ENCODE measurements around the gene RERE. TPM values are rescaled to one million over a fixed set of nuclear protein-coding genes. Genes with fewer than 3 reads are reported as not detected.

RERE gene
- polyA plus RNA-seq, 1 of the 3 experiments (the other 2 are of a cell fraction), result 8.1 TPM

DNA sequence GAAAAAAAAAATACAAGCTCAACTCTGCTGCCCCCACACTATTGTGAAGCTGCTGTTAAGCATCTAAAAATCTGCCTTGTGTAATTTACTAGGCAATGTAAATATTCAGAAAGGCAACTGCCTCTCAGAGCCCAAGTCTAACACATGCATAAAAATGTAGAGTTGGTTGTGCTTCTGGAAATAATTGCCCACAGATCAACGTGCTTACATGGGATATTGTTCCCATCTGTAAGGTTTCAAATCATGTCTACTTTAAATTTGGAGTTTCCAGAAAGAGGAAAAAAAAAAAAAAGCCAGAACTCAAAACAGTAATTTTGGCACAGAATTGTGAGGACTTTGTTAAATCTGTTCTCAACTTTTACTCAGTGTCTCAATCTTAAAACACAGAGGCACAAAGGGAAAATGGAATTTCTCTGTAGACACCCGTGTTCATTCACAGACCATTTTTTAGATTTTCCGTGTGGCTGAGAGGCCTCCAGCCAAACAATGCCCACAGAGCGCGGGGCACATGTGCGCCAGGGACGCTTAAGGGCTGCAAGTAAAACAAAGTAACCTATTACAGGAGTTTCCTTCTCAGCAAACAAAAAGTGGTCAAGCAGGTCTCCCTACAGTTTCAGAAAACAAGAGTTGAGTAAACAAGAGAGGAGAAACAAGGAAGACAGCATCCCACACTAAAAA, 115.5 kb downstream of the RERE start:
- DNase-seq, result peak; percentile 33
- Histone ChIP-seq H3K4me1 (ENCODE audit: control insufficient read depth in 1 of 2, insufficient read depth in 2 of 2, low read depth in 1 of 2, low read length in 1 of 2) (peaks cover 23 to 38% of the 10 kb centered on the region in 2 experiments; a peak in 3 of 4 replicates), H3F3A (replicated peaks; ENCODE audit: insufficient read depth) (peaks cover 48% of the 10 kb centered on the region), H3K9ac (peak overlapping the region; percentile 72), H3K79me2 (ENCODE audit: insufficient read depth) (peaks cover 58% of the 10 kb centered on the region), H4K20me1 (ENCODE audit: insufficient read depth) (peaks cover 30% of the 10 kb centered on the region), H2AFZ (ENCODE audit: low read depth) (no peak overlapping the region; the same call in 1 of the 2 replicates), H3K4me3 (ENCODE audit: low read depth in 2 of 2, low read length in 1 of 2) (peak overlapping the region; percentile 51 to 64), H3K4me2 (peak overlapping the region; percentile 68), H3K27me3 (ENCODE audit: insufficient read depth) (no peaks in the 10 kb centered on the region), H3K9me3 (no peaks in the 10 kb centered on the region), H3K36me3 (replicated peaks in 1 of 2; ENCODE audit: control insufficient read depth in 1 of 2, insufficient read depth in 2 of 2, low read length in 1 of 2) (no peaks in the 10 kb centered on the region), H3K27ac (ENCODE audit: low read depth in 2 of 2, low read length in 1 of 2) (peak overlapping the region; percentile 73 to 93), H3K9me2 (no peaks in the 10 kb centered on the region)
- CTCF ChIA-PET, result interaction anchor here (1.1 to 6.5 kb wide), 9 partner anchors 17 to 726 kb away, joined by 3 to 39 read pairs (median 5); no protein-coding TSS in a partner anchor
- TF ChIP-seq MAX (IDR thresholded peaks at IDR 0.05; ENCODE audit: low read depth) (peak; percentile 49), MXI1 (IDR thresholded peaks at IDR 0.05; ENCODE audit: low read depth, low read length) (peak; percentile 76), EP300 (IDR thresholded peaks at IDR 0.05; ENCODE audit: borderline replicate concordance in 1 of 2, low read depth in 1 of 2, low read length in 1 of 2) (0 out of 4 replicates have a peak, but pooled peaks of 1 of the 2 experiments have one; percentile 12), EZH2phosphoT487 (IDR thresholded peaks at IDR 0.05; ENCODE audit: borderline replicate concordance, low read depth) (no peak)
- TF ChIP-seq, protein P1, sequence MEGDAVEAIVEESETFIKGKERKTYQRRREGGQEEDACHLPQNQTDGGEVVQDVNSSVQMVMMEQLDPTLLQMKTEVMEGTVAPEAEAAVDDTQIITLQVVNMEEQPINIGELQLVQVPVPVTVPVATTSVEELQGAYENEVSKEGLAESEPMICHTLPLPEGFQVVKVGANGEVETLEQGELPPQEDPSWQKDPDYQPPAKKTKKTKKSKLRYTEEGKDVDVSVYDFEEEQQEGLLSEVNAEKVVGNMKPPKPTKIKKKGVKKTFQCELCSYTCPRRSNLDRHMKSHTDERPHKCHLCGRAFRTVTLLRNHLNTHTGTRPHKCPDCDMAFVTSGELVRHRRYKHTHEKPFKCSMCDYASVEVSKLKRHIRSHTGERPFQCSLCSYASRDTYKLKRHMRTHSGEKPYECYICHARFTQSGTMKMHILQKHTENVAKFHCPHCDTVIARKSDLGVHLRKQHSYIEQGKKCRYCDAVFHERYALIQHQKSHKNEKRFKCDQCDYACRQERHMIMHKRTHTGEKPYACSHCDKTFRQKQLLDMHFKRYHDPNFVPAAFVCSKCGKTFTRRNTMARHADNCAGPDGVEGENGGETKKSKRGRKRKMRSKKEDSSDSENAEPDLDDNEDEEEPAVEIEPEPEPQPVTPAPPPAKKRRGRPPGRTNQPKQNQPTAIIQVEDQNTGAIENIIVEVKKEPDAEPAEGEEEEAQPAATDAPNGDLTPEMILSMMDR (IDR thresholded peaks at IDR 0.05), result peak; percentile 1; the same call in 1 of the 2 replicates
- WGBS (ENCODE audit: low lambda C conversion rate), result 21% methylated on average over 7 of the region's 7 CpGs
- POLR2A ChIA-PET, result interaction anchor here (0.6 kb wide), 1 partner anchor 52 kb away, joined by 3 read pairs; no protein-coding TSS in a partner anchor

DNA sequence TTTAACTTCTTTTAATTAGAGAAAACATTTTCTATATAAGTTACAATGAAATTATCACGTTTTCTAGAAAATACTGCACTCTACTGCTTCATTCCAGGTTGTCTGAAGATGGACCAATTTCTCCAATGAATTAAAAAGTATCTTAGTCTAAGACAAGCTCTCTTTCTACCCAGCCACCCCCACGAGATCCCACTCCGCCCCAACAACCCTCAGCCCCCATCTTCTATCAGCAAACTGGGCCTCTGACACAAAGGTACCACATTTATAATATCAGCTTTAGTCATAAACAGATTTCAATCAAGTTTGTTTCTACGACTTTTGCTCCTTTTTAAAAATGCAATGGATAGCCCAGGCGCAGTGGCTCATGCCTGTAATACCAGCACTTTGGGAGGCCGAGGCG, 117.8 kb downstream of the RERE start:
- H3F3A ChIP-seq (replicated peaks; ENCODE audit: insufficient read depth), result peaks cover 38% of the 10 kb centered on the region
- H3K79me2 ChIP-seq (ENCODE audit: insufficient read depth), result peaks cover 76% of the 10 kb centered on the region
- H3K9me3 ChIP-seq, result no peaks in the 10 kb centered on the region
- no peak overlapping the region for H3K4me2 ChIP-seq
- H3K9ac ChIP-seq, result no peak overlapping the region
- CTCF ChIA-PET, result interaction anchor here (1.4 to 6.5 kb wide), 4 partner anchors 27 to 149 kb away, joined by 4 to 39 read pairs (median 10); no protein-coding TSS in a partner anchor
- no peaks in the 10 kb centered on the region for H3K9me2 ChIP-seq
- no peak for DNase-seq
- peaks cover 33% of the 10 kb centered on the region for H4K20me1 ChIP-seq (ENCODE audit: insufficient read depth)
- TF ChIP-seq GABPA (IDR thresholded peaks at IDR 0.05; ENCODE audit: low read depth) (no peak), RXRA (IDR thresholded peaks at IDR 0.05; ENCODE audit: borderline replicate concordance, low read depth) (no peak), SIN3A (IDR thresholded peaks at IDR 0.05; ENCODE audit: borderline replicate concordance, low read depth, low read length) (no peak), NRF1 (IDR thresholded peaks at IDR 0.05; ENCODE audit: low read depth, low read length) (no peak), TEAD4 (IDR thresholded peaks at IDR 0.05; ENCODE audit: borderline replicate concordance, insufficient read depth) (no peak)
- H3K4me1 ChIP-seq (ENCODE audit: control insufficient read depth in 1 of 2, insufficient read depth in 2 of 2, low read depth in 1 of 2, low read length in 1 of 2), result peaks cover 12 to 23% of the 10 kb centered on the region in 2 experiments; a peak in 3 of 4 replicates
- no peaks in the 10 kb centered on the region for H3K36me3 ChIP-seq (replicated peaks in 1 of 2; ENCODE audit: control insufficient read depth in 1 of 2, insufficient read depth in 2 of 2, low read length in 1 of 2)
- no peaks in the 10 kb centered on the region for H3K27me3 ChIP-seq (ENCODE audit: insufficient read depth)
- no peak overlapping the region for H2AFZ ChIP-seq (ENCODE audit: low read depth)
- no peak overlapping the region for H3K27ac ChIP-seq (ENCODE audit: low read depth in 2 of 2, low read length in 1 of 2)
- POLR2A ChIA-PET, result no interaction called here
- H3K4me3 ChIP-seq (ENCODE audit: low read depth in 2 of 2, low read length in 1 of 2), result no peak overlapping the region
- WGBS (ENCODE audit: low lambda C conversion rate), result 97% methylated on average over 7 of the region's 7 CpGs

Measured in SK-N-SH (cell line).